Measurements from ENCODE around the gene OAF.

DNA sequence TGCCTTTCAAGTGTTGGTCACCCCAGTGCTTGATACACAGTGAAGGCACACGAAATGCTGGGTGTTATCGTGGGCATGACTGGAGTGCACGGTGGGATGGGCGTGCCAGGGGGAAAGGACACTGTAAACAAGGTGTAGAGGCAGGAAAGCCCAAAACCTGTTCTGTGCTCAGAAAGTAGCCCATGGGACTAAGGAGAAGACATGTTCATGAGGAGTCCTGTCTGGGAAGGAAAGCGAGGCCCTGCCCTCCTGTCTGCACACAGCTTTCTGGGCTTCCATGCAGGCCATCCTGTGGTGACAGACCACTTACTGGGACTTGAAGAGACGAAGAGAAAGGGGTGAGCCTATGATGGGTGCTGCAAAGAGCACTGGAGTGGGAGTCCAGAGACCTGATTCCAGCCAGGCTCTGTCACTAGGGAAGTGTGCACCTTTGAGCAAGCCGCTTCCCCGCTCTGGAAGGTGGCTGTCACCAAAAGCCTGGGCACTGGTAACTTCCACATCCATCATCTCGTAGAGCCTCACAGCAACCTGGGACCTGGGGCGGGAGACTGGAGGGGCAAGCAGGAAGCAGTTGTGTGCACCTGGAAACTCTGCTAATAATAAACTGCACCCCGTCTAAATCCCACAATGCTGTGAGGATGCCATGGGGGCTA lies 28.3 kb downstream of the OAF start:
- TF ChIP-seq YY1 (IDR thresholded peaks at IDR 0.05; ENCODE audit: insufficient read depth, insufficient read length) (no peak), SUZ12 (IDR thresholded peaks at IDR 0.05; ENCODE audit: extremely low read depth, insufficient read depth, insufficient read length) (no peak), ZNF274 (IDR thresholded peaks at IDR 0.05; ENCODE audit: low read depth, low read length) (no peak)
